Neural cell (in vitro differentiated cells): ENCODE measurements around the gene VEGFB. TPM values are rescaled to one million over a fixed set of nuclear protein-coding genes. Genes with fewer than 3 reads are reported as not detected.
A peak's percentile ranks its signal among the peaks of the same experiment; 100 is the strongest.

Experiments used
- H2AFZ ChIP-seq: fragments of 200-600, 300-800 bp; sonication (generic), shearing (Covaris generic); 2 replicates; pipeline ENCODE4 v1.6.0; 2014; ENCODE audit warnings: low read depth, mild to moderate bottlenecking, antibody characterized with exemption, low read length, moderate library complexity
- H3F3A ChIP-seq: fragments of 200-600 bp; shearing (Covaris generic); 2 replicates; pipeline ENCODE4 v1.6.1; 2016; ENCODE audit warnings: mild to moderate bottlenecking, moderate library complexity, mixed read lengths, antibody characterized with exemption, low read length; ENCODE audit not compliant: insufficient read depth, poor library complexity, severe bottlenecking
- H3K27ac ChIP-seq: fragments of 200-600, 300-800 bp; sonication (generic), shearing (Covaris generic); 2 replicates; pipeline ENCODE4 v1.5.1; 2014; ENCODE audit warnings: mild to moderate bottlenecking, low read length, moderate library complexity
- H3K27me3 ChIP-seq: fragments of 300-800, 200-600 bp; sonication (generic), shearing (Covaris generic); 2 replicates; pipeline ENCODE4 v1.6.0; 2014; ENCODE audit warnings: mild to moderate bottlenecking, low read depth, low read length, moderate library complexity; ENCODE audit not compliant: insufficient read depth
- H3K36me3 ChIP-seq: fragments of 300-800, 200-600 bp; sonication (generic), shearing (Covaris generic); 2 replicates; pipeline ENCODE4 v1.5.1; 2014; ENCODE audit warnings: mild to moderate bottlenecking, antibody characterized with exemption, low read length, moderate library complexity; ENCODE audit not compliant: insufficient read depth
- H3K4me2 ChIP-seq: fragments of 300-800, 200-600 bp; sonication (generic), shearing (Covaris generic); 2 replicates; pipeline ENCODE4 v1.6.0; 2014; ENCODE audit warnings: mild to moderate bottlenecking, low read length
- H3K4me3 ChIP-seq: fragments of 300-800, 200-600 bp; sonication (generic), shearing (Covaris generic); 2 replicates; pipeline ENCODE4 v1.5.1; 2014; ENCODE audit warnings: mild to moderate bottlenecking, low read length, moderate library complexity
- H3K79me2 ChIP-seq: fragments of 200-600 bp; shearing (Covaris generic); replicated peaks from 2 replicates; pipeline ENCODE4 v1.6.0; 2014; ENCODE audit warnings: mild to moderate bottlenecking, low read length, moderate library complexity; ENCODE audit not compliant: insufficient read depth
- H3K9ac ChIP-seq: fragments of 300-800, 200-600 bp; sonication (generic), shearing (Covaris generic); 2 replicates; pipeline ENCODE4 v1.6.1; 2016; ENCODE audit warnings: mild to moderate bottlenecking, low read length, mixed read lengths
- H3K9me2 ChIP-seq: fragments of 200-600 bp; shearing (Covaris generic); 2 replicates; pipeline ENCODE4 v1.6.1; 2016; ENCODE audit warnings: mild to moderate bottlenecking, low read length, mixed read lengths; ENCODE audit not compliant: insufficient read depth
- H3K9me3 ChIP-seq: fragments of 200-600, 300-800 bp; sonication (generic), shearing (Covaris generic); 2 replicates; pipeline ENCODE4 v1.6.1; 2016; ENCODE audit warnings: mild to moderate bottlenecking, mixed run types, low read length, moderate library complexity, mixed read lengths
- H4K20me1 ChIP-seq: fragments of 200-600 bp; shearing (Covaris generic); 2 replicates; pipeline ENCODE4 v1.6.1; 2016; ENCODE audit warnings: mild to moderate bottlenecking, mixed run types; ENCODE audit not compliant: insufficient read depth
- EP300 ChIP-seq: fragments of 450-650 bp; conservative IDR thresholded peaks from 2 replicates; pipeline ENCODE4 v1.6.1; 2014; ENCODE audit warnings: antibody characterized with exemption, mild to moderate bottlenecking, moderate library complexity; ENCODE audit not compliant: poor library complexity, severe bottlenecking
- EZH2 ChIP-seq: fragments of 200-600, 300-800 bp; shearing (Covaris generic), sonication (generic); IDR thresholded peaks from 2 replicates; pipeline ENCODE4 v1.6.1; 2014; ENCODE audit warnings: antibody characterized with exemption, low read length, borderline replicate concordance, mild to moderate bottlenecking; ENCODE audit not compliant: insufficient read depth, poor library complexity, severe bottlenecking
- MXI1 ChIP-seq: fragments of 450-650 bp; conservative IDR thresholded peaks from 2 replicates; pipeline ENCODE4 v1.6.1; 2014; ENCODE audit warnings: antibody characterized with exemption, mild to moderate bottlenecking; ENCODE audit not compliant: poor library complexity, severe bottlenecking
- POLR2AphosphoS5 ChIP-seq: IDR thresholded peaks from 2 replicates; pipeline ENCODE4 v1.6.1; 2012
- RAD21 ChIP-seq: fragments of 450-650 bp; conservative IDR thresholded peaks from 2 replicates; pipeline ENCODE4 v1.6.1; 2014; ENCODE audit warnings: antibody characterized with exemption, mild to moderate bottlenecking, moderate library complexity
- SMC3 ChIP-seq: fragments of 450-650 bp; conservative IDR thresholded peaks from 2 replicates; pipeline ENCODE4 v1.6.1; 2014; ENCODE audit warnings: antibody characterized with exemption, mild to moderate bottlenecking, moderate library complexity; ENCODE audit not compliant: poor library complexity
- TAF1 ChIP-seq: IDR thresholded peaks from 2 replicates; pipeline ENCODE4 v1.6.1; 2012; ENCODE audit warnings: low read depth
- polyA plus RNA-seq: library from polyadenylated mRNA; depleted of rRNA; stranded (reverse); fragments of >200 nt; gene quantifications from 2 replicates; pipeline ENCODE4 v1.2.3, GENCODE V29; 2014
- TF ChIP-seq, protein P1 (sequence below): fragments of 450-650 bp; IDR thresholded peaks from 2 replicates; pipeline ENCODE4 v1.5.1; 2014; ENCODE audit warnings: antibody characterized with exemption, mild to moderate bottlenecking, moderate library complexity; ENCODE audit not compliant: poor library complexity, severe bottlenecking
- TF ChIP-seq, protein P2 (sequence below): IDR thresholded peaks from 2 replicates; pipeline ENCODE4 v1.6.1; 2012; ENCODE audit warnings: borderline replicate concordance

The VEGFB gene
- polyA plus RNA-seq, 1 donor from 2014 or later, result 4.8 TPM

GRCh38 chr11:64185693-64186491 lies 48.5 kb upstream of the VEGFB start, which contains the start of gene STIP1:
Gene STIP1 (plus strand): TSS chr11:64186171. CDS start chr11:64186262, 91 bp downstream.
- peak within 1 kb of the TSS; percentile 90 for H3K4me3 ChIP-seq
- no peaks in the 10 kb centered on the region for H3K9me3 ChIP-seq
- peak within 1 kb of the TSS; percentile 67 for H3K4me2 ChIP-seq
- no peaks in the 10 kb centered on the region for H3K36me3 ChIP-seq
- H2AFZ ChIP-seq, result peak within 1 kb of the TSS; percentile 51
- TF ChIP-seq MXI1 (no peak), EZH2 (no peak), POLR2AphosphoS5 (peak; percentile 96), TAF1 (peak; percentile 12), SMC3 (no peak), EP300 (peak; percentile 52), RAD21 (peak; percentile 30)
- TF ChIP-seq, protein P1, sequence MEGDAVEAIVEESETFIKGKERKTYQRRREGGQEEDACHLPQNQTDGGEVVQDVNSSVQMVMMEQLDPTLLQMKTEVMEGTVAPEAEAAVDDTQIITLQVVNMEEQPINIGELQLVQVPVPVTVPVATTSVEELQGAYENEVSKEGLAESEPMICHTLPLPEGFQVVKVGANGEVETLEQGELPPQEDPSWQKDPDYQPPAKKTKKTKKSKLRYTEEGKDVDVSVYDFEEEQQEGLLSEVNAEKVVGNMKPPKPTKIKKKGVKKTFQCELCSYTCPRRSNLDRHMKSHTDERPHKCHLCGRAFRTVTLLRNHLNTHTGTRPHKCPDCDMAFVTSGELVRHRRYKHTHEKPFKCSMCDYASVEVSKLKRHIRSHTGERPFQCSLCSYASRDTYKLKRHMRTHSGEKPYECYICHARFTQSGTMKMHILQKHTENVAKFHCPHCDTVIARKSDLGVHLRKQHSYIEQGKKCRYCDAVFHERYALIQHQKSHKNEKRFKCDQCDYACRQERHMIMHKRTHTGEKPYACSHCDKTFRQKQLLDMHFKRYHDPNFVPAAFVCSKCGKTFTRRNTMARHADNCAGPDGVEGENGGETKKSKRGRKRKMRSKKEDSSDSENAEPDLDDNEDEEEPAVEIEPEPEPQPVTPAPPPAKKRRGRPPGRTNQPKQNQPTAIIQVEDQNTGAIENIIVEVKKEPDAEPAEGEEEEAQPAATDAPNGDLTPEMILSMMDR, result peak; percentile 73
- TF ChIP-seq, protein P2, sequence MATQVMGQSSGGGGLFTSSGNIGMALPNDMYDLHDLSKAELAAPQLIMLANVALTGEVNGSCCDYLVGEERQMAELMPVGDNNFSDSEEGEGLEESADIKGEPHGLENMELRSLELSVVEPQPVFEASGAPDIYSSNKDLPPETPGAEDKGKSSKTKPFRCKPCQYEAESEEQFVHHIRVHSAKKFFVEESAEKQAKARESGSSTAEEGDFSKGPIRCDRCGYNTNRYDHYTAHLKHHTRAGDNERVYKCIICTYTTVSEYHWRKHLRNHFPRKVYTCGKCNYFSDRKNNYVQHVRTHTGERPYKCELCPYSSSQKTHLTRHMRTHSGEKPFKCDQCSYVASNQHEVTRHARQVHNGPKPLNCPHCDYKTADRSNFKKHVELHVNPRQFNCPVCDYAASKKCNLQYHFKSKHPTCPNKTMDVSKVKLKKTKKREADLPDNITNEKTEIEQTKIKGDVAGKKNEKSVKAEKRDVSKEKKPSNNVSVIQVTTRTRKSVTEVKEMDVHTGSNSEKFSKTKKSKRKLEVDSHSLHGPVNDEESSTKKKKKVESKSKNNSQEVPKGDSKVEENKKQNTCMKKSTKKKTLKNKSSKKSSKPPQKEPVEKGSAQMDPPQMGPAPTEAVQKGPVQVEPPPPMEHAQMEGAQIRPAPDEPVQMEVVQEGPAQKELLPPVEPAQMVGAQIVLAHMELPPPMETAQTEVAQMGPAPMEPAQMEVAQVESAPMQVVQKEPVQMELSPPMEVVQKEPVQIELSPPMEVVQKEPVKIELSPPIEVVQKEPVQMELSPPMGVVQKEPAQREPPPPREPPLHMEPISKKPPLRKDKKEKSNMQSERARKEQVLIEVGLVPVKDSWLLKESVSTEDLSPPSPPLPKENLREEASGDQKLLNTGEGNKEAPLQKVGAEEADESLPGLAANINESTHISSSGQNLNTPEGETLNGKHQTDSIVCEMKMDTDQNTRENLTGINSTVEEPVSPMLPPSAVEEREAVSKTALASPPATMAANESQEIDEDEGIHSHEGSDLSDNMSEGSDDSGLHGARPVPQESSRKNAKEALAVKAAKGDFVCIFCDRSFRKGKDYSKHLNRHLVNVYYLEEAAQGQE, result no peak
- H3F3A ChIP-seq, result peaks cover 6% of the 10 kb centered on the region
- H3K27ac ChIP-seq, result peak within 1 kb of the TSS; percentile 89
- H4K20me1 ChIP-seq, result peaks cover 5% of the 10 kb centered on the region
- H3K79me2 ChIP-seq, result peaks cover 6% of the 10 kb centered on the region
- no peaks in the 10 kb centered on the region for H3K9me2 ChIP-seq
- peak within 1 kb of the TSS; percentile 89 for H3K9ac ChIP-seq
- H3K27me3 ChIP-seq, result no peaks in the 10 kb centered on the region

DNA sequence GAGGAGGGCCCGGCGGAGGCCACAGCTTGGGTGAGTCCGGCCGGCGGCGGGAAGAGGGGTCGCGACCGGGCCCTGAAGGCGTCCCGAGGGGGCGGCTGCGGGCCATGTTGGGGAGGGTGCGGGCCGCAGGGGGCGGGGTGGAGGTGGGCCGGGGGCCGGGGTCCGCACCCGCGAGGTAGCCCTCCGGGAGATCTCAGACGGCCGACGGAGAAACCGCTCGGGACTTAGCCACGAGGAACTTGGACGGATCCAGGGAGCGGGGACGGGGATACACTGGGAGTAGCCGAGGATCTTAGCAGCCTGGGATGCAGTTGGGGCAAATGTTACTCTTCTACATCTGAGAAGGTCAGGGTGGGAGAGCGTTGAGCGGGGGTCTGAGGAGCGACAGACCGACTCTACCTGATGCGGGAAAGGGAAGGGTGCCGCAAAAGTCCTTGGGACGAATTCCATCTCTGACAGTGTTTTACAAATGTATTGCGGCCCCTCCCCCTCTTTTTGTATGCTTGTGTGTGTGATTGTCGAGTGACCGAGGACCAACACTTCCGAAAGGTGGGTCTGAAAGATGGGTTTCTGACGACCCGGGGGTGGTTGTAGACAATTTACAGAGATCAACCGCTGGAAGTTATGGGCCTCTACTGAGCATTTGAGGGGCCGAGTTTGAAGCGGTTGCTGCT lies 47.8 kb upstream of the VEGFB start:
- Histone ChIP-seq H3K27me3 (no peaks in the 10 kb centered on the region), H3K4me3 (no peak overlapping the region), H3K9me2 (no peaks in the 10 kb centered on the region), H3K9ac (no peak overlapping the region), H3F3A (peaks cover 6% of the 10 kb centered on the region), H3K27ac (no peak overlapping the region), H3K36me3 (no peaks in the 10 kb centered on the region), H3K4me2 (no peak overlapping the region), H3K79me2 (peaks cover 6% of the 10 kb centered on the region), H3K9me3 (no peaks in the 10 kb centered on the region), H4K20me1 (peaks cover 5% of the 10 kb centered on the region), H2AFZ (no peak overlapping the region)
- TF ChIP-seq POLR2AphosphoS5 (no peak), EZH2 (no peak), RAD21 (no peak), MXI1 (peak; percentile 3)
- TF ChIP-seq, protein P2, result no peak
